NCI-H69 (cell line): ENCODE measurements around the gene ITPR1.

Experiments used
- DNase-seq: peaks from one replicate; lab custom pipeline; 2025; lab: John Stamatoyannopoulos, UW

Gene ITPR1

GRCh38 chr3:4687167-4687566 is 194.0 kb downstream of the ITPR1 start:
- peak; percentile 14 for DNase-seq

DNA sequence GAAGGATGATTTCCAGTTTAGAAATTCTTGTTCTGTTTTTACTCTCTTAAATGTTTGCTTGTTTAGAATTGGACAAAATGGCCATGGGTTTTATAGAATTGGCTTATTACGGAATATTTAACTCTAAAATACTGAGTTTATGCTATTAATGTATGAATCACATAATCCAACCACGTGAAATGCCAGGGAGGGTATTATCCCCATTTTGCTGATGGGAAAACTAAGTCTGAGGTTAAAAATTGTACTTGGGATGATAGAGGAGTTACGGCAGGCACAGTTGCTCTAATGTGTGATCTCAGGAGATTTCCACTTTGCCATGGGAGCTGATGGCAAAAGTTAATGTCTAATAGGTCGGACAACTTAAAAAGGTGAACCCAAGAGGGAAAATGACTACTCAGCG is 194.4 kb downstream of the ITPR1 start:
- DNase-seq, result no peak

GRCh38 chr3:4688411-4688810 is 195.3 kb downstream of the ITPR1 start:
- no peak for DNase-seq

DNA sequence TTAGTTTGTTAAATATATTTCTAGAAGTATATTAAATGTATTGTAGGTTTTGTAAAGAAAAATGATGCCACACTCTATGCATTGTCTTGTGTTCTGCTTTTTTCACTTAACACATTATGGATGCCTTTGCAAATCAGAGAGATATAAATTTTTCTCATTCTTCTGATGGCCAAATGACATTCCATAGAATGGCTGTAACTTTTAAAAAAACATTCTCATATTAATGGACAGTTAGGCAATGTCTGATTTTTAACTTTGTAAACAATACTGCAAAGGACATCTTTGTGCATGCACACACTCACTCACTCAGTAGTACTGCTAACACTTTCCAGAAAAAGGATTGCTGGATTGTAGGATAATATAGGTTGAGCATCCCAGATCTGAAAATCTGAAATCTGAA is 195.9 kb downstream of the ITPR1 start:
- DNase-seq, result no peak

- DNase-seq, result no peak
Observed at GRCh38 chr3:4690277-4690676, 197.1 kb downstream of the ITPR1 start.

GRCh38 chr3:4693620-4694019 is 200.5 kb downstream of the ITPR1 start:
- DNase-seq, result no peak

GRCh38 chr3:4695846-4696245 is 202.7 kb downstream of the ITPR1 start:
- no peak for DNase-seq

DNA sequence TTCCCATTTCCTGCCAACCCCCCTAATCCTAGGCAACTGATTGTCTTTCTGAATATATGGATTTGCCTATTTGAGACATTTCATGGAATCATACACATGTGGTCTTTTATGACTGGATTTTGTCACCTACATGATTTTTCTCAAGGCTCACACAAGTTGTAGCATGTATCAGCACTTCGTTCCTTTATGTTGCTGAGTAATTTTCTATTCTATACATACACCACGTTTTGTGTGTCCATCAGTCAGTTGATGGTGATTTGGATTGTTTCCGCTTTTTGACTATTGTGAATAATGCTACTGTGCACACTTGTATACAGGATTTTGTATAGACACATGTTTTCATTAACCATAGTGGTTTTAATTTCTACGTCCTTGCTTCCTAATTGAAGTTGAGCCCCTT is 203.1 kb downstream of the ITPR1 start:
- DNase-seq, result no peak

GRCh38 chr3:4698125-4698821 is 205.1 kb downstream of the ITPR1 start:
- DNase-seq, result no peak

- no peak for DNase-seq
Observed at GRCh38 chr3:4703054-4703480, 209.9 kb downstream of the ITPR1 start.

- DNase-seq, result no peak
Observed at GRCh38 chr3:4704552-4704951, 211.4 kb downstream of the ITPR1 start.

DNA sequence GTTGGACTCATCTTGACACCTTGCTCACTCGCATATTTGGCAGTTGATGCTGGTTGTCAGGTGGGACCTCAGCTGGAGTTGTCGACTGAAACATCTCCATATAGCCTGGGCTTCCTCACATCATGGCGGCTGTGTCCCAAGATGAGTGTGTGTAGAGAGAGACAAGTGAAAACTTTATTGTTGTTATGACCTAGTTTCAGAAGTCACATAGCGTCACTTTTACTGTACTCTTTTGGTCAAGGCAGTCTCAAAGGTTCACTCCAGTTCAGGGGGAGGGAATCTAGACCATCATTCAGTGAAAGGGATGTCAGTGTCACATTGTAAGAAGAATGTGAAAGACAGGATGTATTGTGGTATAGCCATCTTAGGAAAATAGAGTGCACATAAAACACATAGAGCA is 214.2 kb downstream of the ITPR1 start:
- DNase-seq, result no peak

GRCh38 chr3:4708230-4708629 is 215.1 kb downstream of the ITPR1 start:
- DNase-seq, result no peak

DNA sequence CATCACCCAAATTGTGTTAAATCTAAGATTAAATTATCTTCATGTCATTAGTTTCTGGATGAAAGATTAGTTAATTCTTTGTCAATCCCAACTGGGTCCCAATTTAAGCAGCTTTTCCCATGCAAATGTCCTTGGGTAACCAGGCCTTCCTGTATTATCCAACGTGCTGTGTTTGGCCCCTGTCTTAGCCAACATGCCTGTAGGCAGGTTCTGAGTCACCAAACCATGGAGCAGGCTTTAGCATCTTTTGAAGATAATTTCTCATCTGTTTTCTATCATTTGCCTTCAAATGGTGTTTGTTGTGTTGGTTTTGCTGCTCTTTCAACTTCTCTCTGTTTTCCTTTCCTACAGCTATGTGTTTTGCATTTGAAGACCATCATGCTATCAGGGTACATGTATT is 216.2 kb downstream of the ITPR1 start:
- no peak for DNase-seq

DNA sequence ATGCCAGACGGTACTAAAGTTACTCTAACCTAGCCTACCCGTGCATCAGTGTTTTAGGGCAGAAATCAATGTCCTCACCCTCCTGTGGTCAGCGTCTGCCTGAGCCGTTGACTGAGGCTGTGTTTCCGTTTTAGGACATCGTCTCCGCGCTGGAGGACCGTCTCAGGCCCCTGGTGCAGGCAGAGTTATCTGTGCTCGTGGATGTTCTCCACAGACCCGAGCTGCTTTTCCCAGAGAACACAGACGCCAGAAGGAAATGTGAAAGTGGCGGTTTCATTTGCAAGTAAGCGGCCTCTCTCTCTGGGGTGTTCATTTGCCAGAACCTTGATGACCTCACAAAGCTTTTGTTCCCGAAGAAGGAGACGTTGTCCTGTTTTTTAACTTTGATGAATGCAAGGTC is 217.0 kb downstream of the ITPR1 start:
- no peak for DNase-seq

- no peak for DNase-seq
Observed at GRCh38 chr3:4711680-4711992, 218.5 kb downstream of the ITPR1 start.

GRCh38 chr3:4712109-4712508 is 219.0 kb downstream of the ITPR1 start:
- DNase-seq, result peak; percentile 81

- no peak for DNase-seq
Observed at GRCh38 chr3:4714045-4714444, 220.9 kb downstream of the ITPR1 start.

DNA sequence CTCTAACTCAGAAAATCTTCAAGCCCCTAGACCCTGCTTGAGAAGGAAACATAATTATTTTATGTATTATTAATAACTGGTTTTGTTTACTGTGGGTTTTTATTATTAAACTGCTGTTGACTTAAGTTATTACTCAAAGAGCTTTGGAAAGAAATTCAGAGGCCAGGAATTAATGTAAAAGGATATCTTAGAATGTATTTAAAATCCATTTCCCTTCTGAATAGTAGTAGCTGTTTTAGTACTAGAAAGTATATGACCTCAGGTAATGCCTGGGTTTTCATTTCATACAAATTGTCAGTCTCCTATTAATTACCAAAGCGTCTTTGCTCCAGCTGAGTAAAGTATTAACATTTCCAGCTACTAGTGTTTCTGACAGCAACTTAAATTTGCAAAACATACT is 223.1 kb downstream of the ITPR1 start:
- no peak for DNase-seq

- DNase-seq, result no peak
Observed at GRCh38 chr3:4716706-4717362, 223.7 kb downstream of the ITPR1 start.

DNA sequence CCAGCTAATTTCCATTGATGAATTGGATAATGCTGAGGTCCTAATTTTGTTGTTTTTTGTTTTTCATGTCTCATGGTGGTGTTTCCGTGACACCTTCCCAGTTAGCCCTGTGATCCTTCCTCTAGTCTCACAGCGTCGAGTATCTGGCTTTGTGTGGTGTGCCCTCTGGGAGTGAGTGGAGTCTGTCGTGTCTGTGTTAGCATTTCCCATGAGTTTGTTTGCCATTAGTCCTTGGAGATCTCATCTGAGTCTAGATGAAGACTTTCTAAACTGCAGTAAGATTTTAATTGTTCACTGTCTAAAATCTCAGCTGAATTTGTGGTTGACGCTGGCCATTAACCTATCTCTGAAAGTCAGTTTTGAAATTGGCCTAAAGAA is 224.2 kb downstream of the ITPR1 start:
- DNase-seq, result no peak

DNA sequence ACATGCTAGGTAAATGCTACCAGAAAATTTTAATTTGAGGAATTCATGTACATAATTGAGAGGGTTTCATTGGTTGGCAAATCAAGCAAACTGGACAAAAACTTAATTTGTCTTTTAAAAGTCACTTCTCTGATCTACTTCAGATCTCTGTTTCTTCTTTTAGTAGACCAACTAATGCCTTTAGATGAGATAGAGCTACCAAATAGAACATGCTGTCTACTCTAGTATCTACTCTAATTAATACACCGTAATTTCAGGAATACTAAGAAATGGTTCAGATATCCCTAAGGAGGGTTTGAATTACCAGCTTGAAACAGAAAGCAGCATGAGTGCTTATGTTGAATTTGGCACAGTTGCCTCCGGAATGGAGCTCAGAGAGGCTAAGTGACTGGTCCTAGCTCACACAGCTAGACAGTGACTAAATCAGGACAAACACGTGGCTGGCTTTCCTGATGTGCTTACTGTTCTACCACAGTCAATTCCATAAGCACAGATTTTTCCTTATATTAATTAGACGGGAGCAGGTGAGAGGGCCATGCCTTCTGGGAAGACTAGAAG is 225.1 kb downstream of the ITPR1 start:
- peak; percentile 45 for DNase-seq

- DNase-seq, result peak; percentile 82
Observed at GRCh38 chr3:4719046-4719501, 225.9 kb downstream of the ITPR1 start.
